ENCODE results near the gene CBFA2T3.
A peak's percentile ranks its signal among the peaks of the same experiment; 100 is the strongest.

Gene CBFA2T3

DNA sequence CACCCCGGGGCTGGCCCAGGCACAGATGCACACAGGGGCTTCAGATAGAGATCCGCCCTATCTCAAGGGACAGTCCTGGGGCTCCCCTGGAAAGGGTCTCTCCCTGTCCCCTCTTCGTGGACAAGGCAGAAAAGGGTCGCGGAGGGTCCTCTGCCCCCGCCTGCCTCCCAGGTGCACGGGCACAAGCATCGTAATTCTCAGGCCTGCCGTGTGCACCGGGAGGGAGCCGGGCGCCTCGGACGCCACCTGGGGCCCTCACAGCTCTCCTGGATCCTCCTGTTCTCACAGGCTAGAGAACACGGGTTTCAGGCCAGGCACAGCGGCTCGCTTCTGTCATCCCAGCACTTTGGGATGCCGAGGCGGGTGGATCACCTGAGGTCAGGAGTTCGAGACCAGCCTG is 98.7 kb downstream of the CBFA2T3 start:
- no peak for TF ChIP-seq YY1 (IDR thresholded peaks at IDR 0.05; ENCODE audit: insufficient read depth, insufficient read length)
- no peaks in the 10 kb centered on the region for H3K27me3 ChIP-seq (ENCODE audit: insufficient read depth, insufficient read length)
- no peak for DNase-seq (ENCODE audit: low read depth, low spot score)

DNA sequence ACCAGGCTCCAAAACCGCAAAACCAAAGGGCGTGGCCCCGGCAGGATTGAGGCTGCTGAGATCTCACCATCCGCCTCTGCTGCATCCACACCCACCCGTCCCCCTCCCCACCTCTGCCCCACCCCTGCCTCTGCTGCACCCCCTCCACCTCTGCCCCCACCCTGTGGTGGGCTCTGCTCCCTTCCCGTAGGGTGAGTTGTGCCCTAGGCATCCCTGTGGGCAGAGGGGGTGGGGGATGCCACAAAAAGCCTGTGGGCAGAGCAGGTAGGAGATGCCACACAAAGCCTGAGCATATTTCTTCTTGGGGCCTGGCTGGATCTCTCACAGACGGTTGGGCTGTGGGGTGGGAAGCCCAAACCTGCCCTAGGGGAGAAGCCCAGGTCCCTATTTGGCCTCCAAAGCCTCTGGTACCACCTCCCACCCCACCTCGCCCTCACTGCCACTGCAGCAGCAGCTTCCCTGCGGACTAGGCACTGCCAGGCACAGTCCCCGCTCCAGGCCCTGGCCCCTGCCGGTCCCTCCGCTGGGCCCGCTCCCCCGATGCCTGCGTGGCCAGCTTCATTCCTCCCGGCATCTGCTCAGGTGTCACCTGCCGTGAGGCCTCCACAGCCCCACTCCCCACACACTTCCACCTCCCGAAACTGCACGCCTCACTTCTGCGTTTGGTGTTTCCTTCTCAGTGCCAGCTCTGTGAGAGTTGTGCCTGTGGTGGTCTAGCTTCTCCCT is 99.3 kb downstream of the CBFA2T3 start:
- peaks cover 24% of the 10 kb centered on the region for H3K4me1 ChIP-seq (ENCODE audit: insufficient read depth, insufficient read length)
- no peak for DNase-seq (ENCODE audit: low read depth, low spot score)
- no peaks in the 10 kb centered on the region for H3K27me3 ChIP-seq (ENCODE audit: insufficient read depth, insufficient read length)
- H3K36me3 ChIP-seq (ENCODE audit: insufficient read depth, insufficient read length, low read length): no peaks in the 10 kb centered on the region
- TF ChIP-seq YY1 (IDR thresholded peaks at IDR 0.05; ENCODE audit: insufficient read depth, insufficient read length) (no peak), ZNF274 (IDR thresholded peaks at IDR 0.05; ENCODE audit: low read depth, low read length) (no peak), SUZ12 (IDR thresholded peaks at IDR 0.05; ENCODE audit: extremely low read depth, insufficient read depth, insufficient read length) (no peak)
- H3K9me3 ChIP-seq (ENCODE audit: insufficient read depth, low read length): no peaks in the 10 kb centered on the region
- no peak overlapping the region for H3K4me3 ChIP-seq (ENCODE audit: insufficient read length, low read depth)
- H3K9ac ChIP-seq (ENCODE audit: insufficient read length, low read depth): peak overlapping the region; percentile 3

More for the DNA sequence above, 98.7 kb downstream of the CBFA2T3 start:
- Histone ChIP-seq H3K36me3 (ENCODE audit: insufficient read depth, insufficient read length, low read length) (no peaks in the 10 kb centered on the region), H3K4me1 (ENCODE audit: insufficient read depth, insufficient read length) (peaks cover 24% of the 10 kb centered on the region), H3K9me3 (ENCODE audit: insufficient read depth, low read length) (no peaks in the 10 kb centered on the region), H3K9ac (ENCODE audit: insufficient read length, low read depth) (no peak overlapping the region), H3K4me3 (ENCODE audit: insufficient read length, low read depth) (no peak overlapping the region)

DNA sequence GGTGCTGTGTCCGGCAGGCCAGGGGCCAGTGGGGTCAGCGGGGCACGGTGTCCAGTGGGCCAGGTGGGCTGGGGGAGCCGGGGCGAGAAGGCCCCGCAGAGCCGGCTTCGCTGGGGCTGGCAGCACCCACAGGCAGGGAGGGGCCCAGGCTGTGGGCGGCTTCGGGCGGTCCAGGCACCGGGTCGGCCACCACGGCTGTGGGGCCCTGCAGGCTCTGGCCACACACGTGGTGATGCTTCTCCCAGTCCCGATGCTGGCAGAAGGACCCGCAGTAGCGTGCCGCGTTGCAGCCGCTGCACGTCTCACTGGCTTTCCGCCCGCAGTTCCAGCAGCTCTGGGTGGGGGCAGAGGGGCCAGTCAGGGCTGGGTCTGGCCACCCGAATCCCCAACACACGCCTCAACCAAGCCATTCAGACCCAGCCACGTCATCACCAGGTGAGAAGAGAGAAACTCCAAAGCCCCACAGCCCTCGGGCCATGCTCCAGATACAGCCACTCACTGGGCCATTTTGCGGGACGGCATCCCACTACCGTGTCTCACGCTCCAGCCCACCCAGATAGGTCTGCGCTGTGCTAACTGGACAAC is 100.0 kb downstream of the CBFA2T3 start:
- TF ChIP-seq ZNF274 (IDR thresholded peaks at IDR 0.05; ENCODE audit: low read depth, low read length): no peak
- TF ChIP-seq SUZ12 (IDR thresholded peaks at IDR 0.05; ENCODE audit: extremely low read depth, insufficient read depth, insufficient read length): no peak
- H3K4me1 ChIP-seq (ENCODE audit: insufficient read depth, insufficient read length): peaks cover 19% of the 10 kb centered on the region
- H3K27me3 ChIP-seq (ENCODE audit: insufficient read depth, insufficient read length): no peaks in the 10 kb centered on the region
- H3K4me3 ChIP-seq (ENCODE audit: insufficient read length, low read depth): no peak overlapping the region
- no peak overlapping the region for H3K9ac ChIP-seq (ENCODE audit: insufficient read length, low read depth)
- H3K9me3 ChIP-seq (ENCODE audit: insufficient read depth, low read length): no peaks in the 10 kb centered on the region
- no peak for DNase-seq (ENCODE audit: low read depth, low spot score)
- H3K36me3 ChIP-seq (ENCODE audit: insufficient read depth, insufficient read length, low read length): no peaks in the 10 kb centered on the region

GRCh38 chr16:88875703-88876234 is 101.2 kb downstream of the CBFA2T3 start:
- Histone ChIP-seq H3K4me3 (ENCODE audit: insufficient read length, low read depth) (no peak overlapping the region), H3K9ac (ENCODE audit: insufficient read length, low read depth) (no peak overlapping the region), H3K4me1 (ENCODE audit: insufficient read depth, insufficient read length) (peaks cover 10% of the 10 kb centered on the region), H3K9me3 (ENCODE audit: insufficient read depth, low read length) (no peaks in the 10 kb centered on the region), H3K27me3 (ENCODE audit: insufficient read depth, insufficient read length) (no peaks in the 10 kb centered on the region), H3K36me3 (ENCODE audit: insufficient read depth, insufficient read length, low read length) (no peaks in the 10 kb centered on the region)
- no peak for TF ChIP-seq YY1 (IDR thresholded peaks at IDR 0.05; ENCODE audit: insufficient read depth, insufficient read length)
- no peak for TF ChIP-seq SUZ12 (IDR thresholded peaks at IDR 0.05; ENCODE audit: extremely low read depth, insufficient read depth, insufficient read length)
- TF ChIP-seq ZNF274 (IDR thresholded peaks at IDR 0.05; ENCODE audit: low read depth, low read length): no peak
- DNase-seq (ENCODE audit: low read depth, low spot score): no peak

- peaks cover 10% of the 10 kb centered on the region for H3K4me1 ChIP-seq (ENCODE audit: insufficient read depth, insufficient read length)
- H3K27me3 ChIP-seq (ENCODE audit: insufficient read depth, insufficient read length): no peaks in the 10 kb centered on the region
Measured at GRCh38 chr16:88874938-88875599, 101.9 kb downstream of the CBFA2T3 start.

DNA sequence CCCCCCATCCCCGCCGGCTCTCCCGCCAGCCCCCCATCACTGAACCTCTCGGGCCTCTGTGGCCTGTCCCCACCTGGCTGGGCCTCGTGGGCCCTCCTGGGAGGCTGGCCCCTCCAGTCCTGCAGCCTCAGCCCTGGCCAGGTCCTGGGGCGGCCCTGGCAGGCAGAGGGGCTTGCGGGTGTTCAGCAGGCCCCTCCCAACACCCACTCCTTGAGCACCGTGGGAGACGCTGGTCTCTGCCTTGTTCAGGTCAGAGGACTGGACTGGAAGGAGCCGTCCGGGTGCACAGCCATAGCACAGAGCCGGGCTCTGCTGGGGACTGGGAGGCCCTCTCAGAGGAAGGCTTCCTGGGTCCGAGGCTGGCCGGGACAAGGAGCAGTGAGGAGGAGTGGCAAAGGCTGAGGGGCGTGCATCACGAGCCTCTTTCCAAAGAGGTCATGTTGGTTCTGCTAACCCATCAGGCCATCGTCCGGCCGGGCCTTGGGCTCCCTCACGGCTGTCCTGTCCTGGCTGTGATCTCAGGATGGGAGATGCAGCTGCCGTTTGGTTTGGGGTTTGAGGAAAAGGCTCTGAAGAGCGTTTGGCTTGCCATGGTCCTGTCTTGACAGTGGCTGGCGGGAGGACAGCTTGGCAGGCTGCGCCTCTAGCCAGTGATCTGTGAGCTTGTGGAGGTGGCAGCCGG is 104.2 kb downstream of the CBFA2T3 start:
- no peak for DNase-seq (ENCODE audit: low read depth, low spot score)
- H3K27me3 ChIP-seq (ENCODE audit: insufficient read depth, insufficient read length): no peaks in the 10 kb centered on the region
- no peak overlapping the region for H3K9ac ChIP-seq (ENCODE audit: insufficient read length, low read depth)
- H3K9me3 ChIP-seq (ENCODE audit: insufficient read depth, low read length): no peaks in the 10 kb centered on the region
- no peak overlapping the region for H3K4me3 ChIP-seq (ENCODE audit: insufficient read length, low read depth)
- peaks cover 11% of the 10 kb centered on the region for H3K4me1 ChIP-seq (ENCODE audit: insufficient read depth, insufficient read length)
- no peaks in the 10 kb centered on the region for H3K36me3 ChIP-seq (ENCODE audit: insufficient read depth, insufficient read length, low read length)
- TF ChIP-seq SUZ12 (IDR thresholded peaks at IDR 0.05; ENCODE audit: extremely low read depth, insufficient read depth, insufficient read length) (no peak), ZNF274 (IDR thresholded peaks at IDR 0.05; ENCODE audit: low read depth, low read length) (no peak), YY1 (IDR thresholded peaks at IDR 0.05; ENCODE audit: insufficient read depth, insufficient read length) (no peak)

More at GRCh38 chr16:88874938-88875599, 101.9 kb downstream of the CBFA2T3 start:
- Histone ChIP-seq H3K4me3 (ENCODE audit: insufficient read length, low read depth) (no peak overlapping the region), H3K9me3 (ENCODE audit: insufficient read depth, low read length) (no peaks in the 10 kb centered on the region), H3K36me3 (ENCODE audit: insufficient read depth, insufficient read length, low read length) (no peaks in the 10 kb centered on the region), H3K9ac (ENCODE audit: insufficient read length, low read depth) (no peak overlapping the region)
- DNase-seq (ENCODE audit: low read depth, low spot score): no peak
- TF ChIP-seq ZNF274 (IDR thresholded peaks at IDR 0.05; ENCODE audit: low read depth, low read length) (no peak), YY1 (IDR thresholded peaks at IDR 0.05; ENCODE audit: insufficient read depth, insufficient read length) (no peak), SUZ12 (IDR thresholded peaks at IDR 0.05; ENCODE audit: extremely low read depth, insufficient read depth, insufficient read length) (no peak)
